ES-I3 (cell line): ENCODE measurements around the gene SKIC8.

Experiments used
- H3K36me3 ChIP-seq: 2 replicates; pipeline ENCODE4 v1.6.1; 2013; ENCODE audit warnings: mild to moderate bottlenecking, low read length, control low read depth, moderate library complexity; ENCODE audit not compliant: insufficient read depth
- H3K4me1 ChIP-seq: 2 replicates; pipeline ENCODE4 v1.6.1; 2013; ENCODE audit warnings: mild to moderate bottlenecking, control low read depth, low read length; ENCODE audit not compliant: insufficient read depth
- H3K9ac ChIP-seq: 2 replicates; pipeline ENCODE4 v1.6.1; 2013; ENCODE audit warnings: low read depth, mild to moderate bottlenecking, low read length, moderate library complexity
- H3K9me3 ChIP-seq: 2 replicates; pipeline ENCODE4 v1.6.1; 2013; ENCODE audit warnings: mild to moderate bottlenecking, low read length, moderate library complexity; ENCODE audit not compliant: control insufficient read depth, insufficient read depth

SKIC8 gene

GRCh38 chr15:78299101-78299930, at the start of gene SKIC8:
SKIC8 (minus strand) TSS chr15:78299609; CDS start chr15:78295686, 3,923 bp downstream.
- Histone ChIP-seq H3K36me3 (peaks cover 4% of the 10 kb centered on the region; the same call in 1 of the 2 replicates), H3K4me1 (no peaks in the 10 kb centered on the region), H3K9ac (peak within 1 kb of the TSS; percentile 96), H3K9me3 (no peaks in the 10 kb centered on the region)

GRCh38 chr15:78347586-78348543, 48.5 kb upstream of the SKIC8 start:
- Histone ChIP-seq H3K9ac (no peak overlapping the region), H3K9me3 (peaks cover 2% of the 10 kb centered on the region; the same call in 1 of the 2 replicates), H3K4me1 (peaks cover 2% of the 10 kb centered on the region; the same call in 1 of the 2 replicates), H3K36me3 (peaks cover 18% of the 10 kb centered on the region)

DNA sequence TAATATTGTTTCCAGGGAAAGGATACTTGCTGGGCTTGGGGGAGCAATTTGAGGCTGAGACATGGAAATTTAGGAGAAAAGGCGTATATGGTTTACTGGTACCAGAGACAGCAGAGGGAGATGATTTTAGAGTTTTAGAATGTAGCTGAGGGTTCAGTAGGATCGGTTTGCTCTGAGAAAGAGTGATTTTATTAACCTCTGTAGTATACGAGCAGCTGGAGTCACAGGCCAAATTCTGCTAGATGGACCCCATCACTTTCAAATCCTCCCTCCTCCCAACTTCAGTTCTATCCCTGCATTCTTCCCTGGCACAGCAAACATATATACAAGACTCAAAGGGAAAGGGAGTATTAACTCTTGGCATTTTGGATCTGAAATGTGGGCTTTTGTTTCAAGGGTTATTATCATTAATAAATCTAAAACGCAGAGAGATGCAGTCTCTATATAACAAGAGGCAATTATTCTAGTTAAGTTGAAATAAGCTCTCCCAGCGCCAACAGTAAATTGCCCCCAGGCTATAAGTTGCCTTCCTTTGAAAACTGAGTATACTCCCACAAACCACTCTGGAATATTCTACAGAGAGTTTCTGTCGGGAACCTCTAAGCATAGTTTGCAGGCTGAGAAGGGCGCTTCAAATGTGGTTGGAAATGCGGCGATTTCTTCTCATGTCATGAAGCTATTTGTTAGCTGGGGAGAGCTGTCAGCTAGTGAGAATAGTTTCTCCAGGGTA, 46.2 kb upstream of the SKIC8 start:
- Histone ChIP-seq H3K9me3 (peaks cover 2% of the 10 kb centered on the region; the same call in 1 of the 2 replicates), H3K9ac (no peak overlapping the region), H3K4me1 (peaks cover 7% of the 10 kb centered on the region), H3K36me3 (peaks cover 18% of the 10 kb centered on the region)

- H3K9ac ChIP-seq: no peak overlapping the region
- peaks cover 18% of the 10 kb centered on the region for H3K36me3 ChIP-seq
- peaks cover 7% of the 10 kb centered on the region for H3K4me1 ChIP-seq
- peaks cover 2% of the 10 kb centered on the region; the same call in 1 of the 2 replicates for H3K9me3 ChIP-seq
These were observed 44.1 kb upstream of the SKIC8 start for GRCh38 chr15:78343276-78344060.

DNA sequence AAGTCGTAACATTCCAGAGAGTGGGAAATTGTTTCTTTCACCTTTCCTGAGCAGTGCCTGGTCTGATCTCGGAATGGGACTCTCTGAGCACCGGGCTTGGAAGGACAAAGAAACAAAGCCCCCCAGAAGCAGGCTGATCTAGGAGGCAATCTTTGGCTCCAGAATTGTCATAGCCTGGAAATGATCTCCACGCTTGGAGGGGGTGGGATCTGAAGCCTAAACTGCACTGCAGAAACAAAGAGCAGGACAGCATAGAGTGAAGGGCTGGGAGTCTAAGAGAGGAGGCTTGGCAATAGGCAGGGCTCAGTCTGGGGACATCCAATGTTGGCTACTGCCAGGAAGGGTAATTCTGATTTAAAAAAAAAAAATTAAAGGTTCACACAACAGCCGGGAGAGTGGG, 42.6 kb upstream of the SKIC8 start:
- Histone ChIP-seq H3K36me3 (peaks cover 12% of the 10 kb centered on the region), H3K9ac (peak overlapping the region; percentile 93), H3K9me3 (no peaks in the 10 kb centered on the region), H3K4me1 (peaks cover 7% of the 10 kb centered on the region)

DNA sequence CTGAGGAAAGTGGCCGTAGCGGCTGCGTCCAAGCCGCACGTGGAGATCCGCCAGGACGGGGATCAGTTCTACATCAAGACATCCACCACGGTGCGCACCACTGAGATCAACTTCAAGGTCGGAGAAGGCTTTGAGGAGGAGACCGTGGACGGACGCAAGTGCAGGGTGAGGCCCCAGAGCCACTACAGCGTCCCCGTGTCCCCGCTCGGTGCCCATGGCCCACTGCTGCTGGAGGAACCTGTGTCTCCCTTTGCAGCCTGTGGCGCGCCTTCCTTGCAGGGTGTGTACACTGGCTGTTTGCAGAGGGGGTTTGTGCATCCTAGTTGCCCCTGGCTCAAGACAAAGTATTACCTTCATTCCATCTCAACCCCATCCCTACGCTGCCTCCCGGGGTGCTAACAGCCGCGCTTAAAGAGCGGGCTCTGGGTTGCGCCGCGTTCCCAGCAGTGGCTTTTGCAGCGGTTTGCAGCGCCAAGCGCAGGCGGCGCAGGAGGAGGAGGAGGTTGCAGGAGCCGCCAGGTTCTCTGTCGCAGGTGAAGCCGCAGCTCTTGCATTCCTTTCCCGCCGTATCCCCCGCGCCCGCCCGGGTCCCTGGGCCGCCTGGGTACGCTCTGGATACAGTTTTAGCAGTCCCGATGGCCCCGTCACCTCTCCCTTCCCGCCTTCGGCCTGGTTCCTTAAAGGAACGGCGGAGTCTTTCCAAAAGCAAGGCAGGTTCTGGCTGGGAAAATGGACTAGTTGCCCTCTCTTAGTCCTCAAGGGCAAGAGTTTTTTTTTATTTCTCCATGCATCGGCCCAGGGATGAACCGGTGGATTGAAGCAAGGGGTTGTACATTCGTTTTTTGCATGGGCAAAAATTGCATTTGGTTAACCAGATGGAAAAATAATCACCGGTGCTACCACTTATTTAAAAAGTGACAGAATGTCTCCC, 41.9 kb upstream of the SKIC8 start:
- H3K36me3 ChIP-seq: peaks cover 8% of the 10 kb centered on the region; the same call in 1 of the 2 replicates
- H3K9ac ChIP-seq: peak overlapping the region; percentile 93
- H3K9me3 ChIP-seq: no peaks in the 10 kb centered on the region
- peaks cover 7% of the 10 kb centered on the region for H3K4me1 ChIP-seq

GRCh38 chr15:78340231-78341056, 41.0 kb upstream of the SKIC8 start, which contains the start of gene CRABP1:
CRABP1 (plus strand) TSS chr15:78340353; CDS start chr15:78340429, 76 bp downstream.
- peak within 1 kb of the TSS; percentile 93 for H3K9ac ChIP-seq
- H3K4me1 ChIP-seq: peaks cover 7% of the 10 kb centered on the region
- peaks cover 7% of the 10 kb centered on the region; the same call in 1 of the 2 replicates for H3K36me3 ChIP-seq
- H3K9me3 ChIP-seq: no peaks in the 10 kb centered on the region

DNA sequence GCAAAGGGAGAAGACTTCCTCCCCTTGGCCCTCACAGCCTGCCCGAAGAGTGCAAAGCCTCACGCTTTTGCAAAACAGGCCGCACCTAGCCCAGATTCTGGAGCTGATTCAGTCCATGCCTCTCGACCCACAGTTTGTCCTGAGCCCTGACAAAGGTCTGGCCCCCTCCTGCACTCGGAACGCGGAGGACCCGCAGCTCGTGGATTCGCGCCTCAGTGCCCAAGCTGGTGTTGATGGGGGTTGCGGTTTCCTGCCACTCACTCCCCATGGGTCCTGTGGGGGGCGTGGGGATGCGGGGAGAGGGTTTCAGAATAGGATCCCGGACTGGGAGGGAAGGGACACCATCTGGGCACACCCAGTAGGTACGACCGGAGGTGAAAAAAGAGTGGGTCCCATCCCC, 40.1 kb upstream of the SKIC8 start:
- Histone ChIP-seq H3K9ac (peak overlapping the region; percentile 57), H3K4me1 (peaks cover 7% of the 10 kb centered on the region), H3K36me3 (peaks cover 7% of the 10 kb centered on the region; the same call in 1 of the 2 replicates), H3K9me3 (no peaks in the 10 kb centered on the region)

GRCh38 chr15:78338781-78339180, 39.4 kb upstream of the SKIC8 start:
- H3K36me3 ChIP-seq: 0 out of 2 replicates have a peak, but pooled peaks cover 5% of the 10 kb centered on the region
- H3K9ac ChIP-seq: no peak overlapping the region
- H3K4me1 ChIP-seq: peaks cover 7% of the 10 kb centered on the region
- no peaks in the 10 kb centered on the region for H3K9me3 ChIP-seq

- Histone ChIP-seq H3K36me3 (no peaks in the 10 kb centered on the region), H3K4me1 (peaks cover 7% of the 10 kb centered on the region), H3K9ac (no peak overlapping the region), H3K9me3 (no peaks in the 10 kb centered on the region)
These were observed 36.6 kb upstream of the SKIC8 start for GRCh38 chr15:78335985-78336384.

- H3K4me1 ChIP-seq: peaks cover 7% of the 10 kb centered on the region
- no peak overlapping the region; the same call in 1 of the 2 replicates for H3K9ac ChIP-seq
These were observed 35.4 kb upstream of the SKIC8 start for GRCh38 chr15:78334845-78335244.

DNA sequence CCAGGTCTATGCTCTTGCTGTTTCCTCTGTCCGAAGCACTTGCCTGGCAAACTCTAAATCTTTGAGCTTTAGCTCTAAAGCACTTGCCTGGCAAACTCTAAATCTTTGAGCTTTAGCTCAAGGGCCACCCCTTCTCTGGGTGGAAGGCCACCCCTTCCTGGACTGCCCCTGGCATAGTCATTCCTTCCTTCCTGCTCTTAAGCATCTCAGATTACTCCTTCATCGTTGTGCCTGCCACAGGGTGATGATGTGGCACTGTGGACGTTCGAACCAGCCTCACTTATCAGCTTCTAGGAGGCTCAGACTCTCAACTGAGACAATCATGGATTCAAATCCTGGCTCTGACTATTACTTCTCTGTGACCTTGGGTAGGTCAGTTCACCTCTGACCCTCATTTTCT, 30.2 kb upstream of the SKIC8 start:
- no peak overlapping the region for H3K9ac ChIP-seq
- H3K4me1 ChIP-seq: peaks cover 11% of the 10 kb centered on the region
- H3K9me3 ChIP-seq: no peaks in the 10 kb centered on the region
- H3K36me3 ChIP-seq: no peaks in the 10 kb centered on the region

More at GRCh38 chr15:78334845-78335244, 35.4 kb upstream of the SKIC8 start:
- no peaks in the 10 kb centered on the region for H3K36me3 ChIP-seq
- no peaks in the 10 kb centered on the region for H3K9me3 ChIP-seq
